ENCODE data around the gene CCL11. TPM values are rescaled to one million over a fixed set of nuclear protein-coding genes. Genes with fewer than 3 reads are reported as not detected.

The CCL11 gene
- total RNA-seq, 2 experiments from 2014 or later, result not detected

DNA sequence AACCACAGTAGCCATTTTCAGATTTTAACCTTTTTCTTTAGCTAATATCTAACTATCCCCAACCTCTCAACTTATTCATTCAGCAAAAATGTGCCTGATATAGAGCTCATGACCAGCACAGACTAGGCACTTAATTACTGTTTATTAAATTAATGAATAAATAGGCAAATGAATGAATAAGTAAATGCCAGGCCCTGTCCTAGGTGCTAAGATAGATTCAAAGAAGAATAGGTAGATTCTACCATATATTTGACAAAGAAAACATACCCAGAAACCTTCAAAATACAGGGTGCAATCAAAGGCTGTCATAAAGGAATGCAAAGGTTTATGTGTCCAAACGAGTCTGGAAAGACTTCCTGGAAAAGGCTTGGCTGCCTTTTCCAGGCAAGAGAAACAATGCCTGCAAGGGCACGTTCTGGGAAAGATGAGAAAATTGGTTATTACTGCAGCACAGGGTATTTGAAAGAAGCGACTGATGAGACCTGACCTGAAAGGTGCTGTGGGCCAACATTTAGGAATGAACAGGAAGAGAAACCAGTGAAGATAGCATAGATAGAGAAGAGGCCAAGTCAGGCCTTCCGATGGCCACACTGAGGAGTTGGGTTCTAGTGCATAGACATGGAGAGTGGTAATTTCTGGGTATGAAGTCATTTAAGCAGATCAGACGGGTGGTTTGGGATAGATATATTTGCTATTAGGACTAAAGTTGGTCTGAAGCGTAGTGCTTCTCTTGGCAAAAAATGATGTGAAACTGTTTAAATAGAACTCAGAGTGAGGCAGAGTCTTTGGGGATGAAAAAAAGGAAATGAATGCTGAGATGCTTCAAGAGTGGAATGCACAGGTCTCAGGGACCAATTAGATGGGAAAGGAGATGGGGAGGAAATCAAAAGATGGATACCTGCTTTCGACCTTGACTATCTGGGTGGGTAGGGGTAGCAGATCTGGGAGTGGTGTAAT lies 41.9 kb upstream of the CCL11 start:
- H3K36me3 Mint-ChIP-seq (ENCODE audit: low read depth), result no peaks in the 10 kb centered on the region
- no peaks in the 10 kb centered on the region for H3K4me1 Mint-ChIP-seq (ENCODE audit: low read depth)
- H3K4me3 Mint-ChIP-seq, result no peak overlapping the region
- H3K27me3 Mint-ChIP-seq, result peaks cover 10% of the 10 kb centered on the region
- H3K9me3 Mint-ChIP-seq, result no peaks in the 10 kb centered on the region
- no peak for DNase-seq
- TF ChIP-seq, protein P1, sequence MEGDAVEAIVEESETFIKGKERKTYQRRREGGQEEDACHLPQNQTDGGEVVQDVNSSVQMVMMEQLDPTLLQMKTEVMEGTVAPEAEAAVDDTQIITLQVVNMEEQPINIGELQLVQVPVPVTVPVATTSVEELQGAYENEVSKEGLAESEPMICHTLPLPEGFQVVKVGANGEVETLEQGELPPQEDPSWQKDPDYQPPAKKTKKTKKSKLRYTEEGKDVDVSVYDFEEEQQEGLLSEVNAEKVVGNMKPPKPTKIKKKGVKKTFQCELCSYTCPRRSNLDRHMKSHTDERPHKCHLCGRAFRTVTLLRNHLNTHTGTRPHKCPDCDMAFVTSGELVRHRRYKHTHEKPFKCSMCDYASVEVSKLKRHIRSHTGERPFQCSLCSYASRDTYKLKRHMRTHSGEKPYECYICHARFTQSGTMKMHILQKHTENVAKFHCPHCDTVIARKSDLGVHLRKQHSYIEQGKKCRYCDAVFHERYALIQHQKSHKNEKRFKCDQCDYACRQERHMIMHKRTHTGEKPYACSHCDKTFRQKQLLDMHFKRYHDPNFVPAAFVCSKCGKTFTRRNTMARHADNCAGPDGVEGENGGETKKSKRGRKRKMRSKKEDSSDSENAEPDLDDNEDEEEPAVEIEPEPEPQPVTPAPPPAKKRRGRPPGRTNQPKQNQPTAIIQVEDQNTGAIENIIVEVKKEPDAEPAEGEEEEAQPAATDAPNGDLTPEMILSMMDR (IDR thresholded peaks at IDR 0.05), result no peak
- intact Hi-C loops (cut with micrococcal nuclease), result no loop called here
- CTCF ChIA-PET, result no interaction called here
- no peak overlapping the region for H3K27ac Mint-ChIP-seq
- POLR2A ChIA-PET, result no interaction called here
- ATAC-seq, result no peak

DNA sequence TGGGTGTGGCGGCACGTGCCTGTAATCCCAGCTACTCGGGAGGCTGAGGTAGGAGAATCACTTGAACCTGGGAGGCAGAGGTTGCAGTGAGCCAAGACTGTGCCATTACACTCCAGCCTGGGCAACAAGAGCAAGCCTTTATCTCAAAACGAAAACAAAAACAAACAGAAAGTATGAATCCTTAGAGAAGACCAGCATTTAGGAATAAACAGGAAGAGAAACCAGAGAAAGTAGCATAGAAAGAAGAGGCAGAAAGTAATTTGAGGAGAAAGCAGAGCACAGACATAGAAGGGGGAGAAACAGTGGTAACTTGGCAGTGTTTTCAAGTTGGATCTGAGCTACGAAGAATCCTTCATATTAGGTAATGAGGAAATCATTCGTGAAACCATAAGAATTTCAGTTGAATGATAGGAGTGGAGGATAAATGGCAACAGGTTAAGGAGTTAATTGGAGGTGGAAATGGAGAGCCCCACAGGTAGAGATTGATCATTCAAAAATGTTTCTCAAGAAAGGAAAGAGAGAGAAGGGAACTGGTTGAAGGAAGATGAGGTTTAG lies 40.1 kb upstream of the CCL11 start:
- no peaks in the 10 kb centered on the region for H3K36me3 Mint-ChIP-seq (ENCODE audit: low read depth)
- CTCF ChIA-PET, result no interaction called here

DNA sequence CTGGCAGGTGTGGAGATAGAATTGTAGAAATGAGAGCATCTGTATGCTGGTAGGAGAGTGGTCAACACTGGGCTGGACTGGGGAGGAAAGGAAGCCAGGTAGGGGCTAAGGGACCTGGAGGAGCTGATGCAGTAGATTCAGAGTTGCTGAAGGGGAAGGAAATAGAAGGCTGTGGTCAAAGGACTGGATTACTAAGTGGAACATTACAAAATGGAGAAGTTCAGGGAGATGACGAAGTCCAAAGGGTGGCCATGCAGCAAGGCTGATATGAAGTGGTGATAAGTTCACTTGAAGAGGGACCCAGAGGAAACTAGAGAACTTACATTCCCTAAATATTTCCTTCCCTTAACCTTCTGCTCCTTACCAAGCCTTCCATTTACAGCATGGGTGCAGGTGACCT lies 39.1 kb upstream of the CCL11 start:
- H3K36me3 Mint-ChIP-seq (ENCODE audit: low read depth), result no peaks in the 10 kb centered on the region
- no peak for ATAC-seq
- CTCF ChIA-PET, result no interaction called here
- peaks cover 3% of the 10 kb centered on the region for H3K27me3 Mint-ChIP-seq
- H3K9me3 Mint-ChIP-seq, result no peaks in the 10 kb centered on the region
- H3K4me1 Mint-ChIP-seq (ENCODE audit: low read depth), result no peaks in the 10 kb centered on the region
- intact Hi-C loops (cut with micrococcal nuclease), result no loop called here
- DNase-seq, result no peak
- no peak overlapping the region for H3K4me3 Mint-ChIP-seq
- H3K27ac Mint-ChIP-seq, result no peak overlapping the region
- POLR2A ChIA-PET, result no interaction called here
- TF ChIP-seq, protein P1 (IDR thresholded peaks at IDR 0.05), result no peak

More for the DNA sequence above, 40.1 kb upstream of the CCL11 start:
- Mint-ChIP-seq H3K4me3 (no peak overlapping the region), H3K9me3 (no peaks in the 10 kb centered on the region), H3K27me3 (peaks cover 5% of the 10 kb centered on the region), H3K4me1 (ENCODE audit: low read depth) (no peaks in the 10 kb centered on the region), H3K27ac (no peak overlapping the region)
- intact Hi-C loops (cut with micrococcal nuclease), result no loop called here
- DNase-seq, result no peak
- TF ChIP-seq, protein P1 (IDR thresholded peaks at IDR 0.05), result no peak
- ATAC-seq, result no peak
- POLR2A ChIA-PET, result no interaction called here

DNA sequence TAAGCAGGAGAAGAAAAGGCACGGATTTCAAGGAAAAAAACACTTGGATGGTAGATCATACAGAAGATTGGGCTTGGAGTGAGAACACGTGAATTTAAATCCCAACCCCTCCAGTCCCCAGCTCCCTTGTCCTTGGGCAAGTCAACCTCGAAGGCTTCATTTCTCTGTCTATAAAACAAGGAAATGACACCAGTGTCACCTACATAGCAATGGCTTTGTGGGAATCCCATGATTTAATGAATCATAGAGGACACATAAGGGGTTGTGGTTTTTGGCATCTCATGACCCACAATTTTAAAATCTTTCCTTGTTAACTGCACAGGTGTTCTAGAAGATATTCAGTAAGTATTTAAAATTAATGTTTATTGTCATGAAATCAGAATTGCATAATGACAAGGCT lies 38.7 kb upstream of the CCL11 start:
- Mint-ChIP-seq H3K27ac (no peak overlapping the region), H3K36me3 (ENCODE audit: low read depth) (no peaks in the 10 kb centered on the region), H3K4me1 (ENCODE audit: low read depth) (no peaks in the 10 kb centered on the region), H3K4me3 (no peak overlapping the region), H3K9me3 (no peaks in the 10 kb centered on the region), H3K27me3 (peaks cover 5% of the 10 kb centered on the region)
- ChIA-PET CTCF (no interaction called here), POLR2A (no interaction called here)
- ATAC-seq (no peak), DNase-seq (no peak)
- intact Hi-C loops (cut with micrococcal nuclease), result no loop called here
- TF ChIP-seq, protein P1 (IDR thresholded peaks at IDR 0.05), result no peak

DNA sequence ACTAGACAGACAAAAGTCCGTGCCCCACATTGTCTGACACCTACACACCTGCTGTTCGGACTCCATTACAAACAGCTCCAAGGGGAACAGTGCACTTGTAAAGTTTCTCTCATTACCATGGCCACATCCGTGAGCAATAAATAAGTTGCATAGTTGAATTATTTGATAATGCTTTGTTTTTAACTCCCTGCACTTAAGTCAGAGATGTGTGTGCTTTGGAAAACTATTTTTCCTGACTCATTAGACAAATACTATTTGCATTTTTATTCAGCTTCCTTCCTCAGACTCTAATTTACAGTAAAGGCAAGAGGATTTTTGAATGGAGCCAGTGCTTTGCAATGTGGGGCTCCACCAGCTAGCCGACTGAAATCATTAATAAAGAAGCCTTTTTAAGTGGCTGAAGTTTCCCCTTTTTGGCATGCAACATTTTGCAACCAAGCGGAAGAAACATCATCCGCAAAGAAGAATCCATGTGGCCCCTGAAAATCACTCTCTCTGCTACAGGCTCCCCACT lies 37.0 kb upstream of the CCL11 start:
- intact Hi-C loops (cut with micrococcal nuclease), result no loop called here
- DNase-seq, result no peak
- POLR2A ChIA-PET, result no interaction called here
- Mint-ChIP-seq H3K27me3 (peaks cover 8% of the 10 kb centered on the region), H3K9me3 (no peaks in the 10 kb centered on the region), H3K4me3 (no peak overlapping the region), H3K36me3 (ENCODE audit: low read depth) (no peaks in the 10 kb centered on the region), H3K27ac (no peak overlapping the region), H3K4me1 (ENCODE audit: low read depth) (no peaks in the 10 kb centered on the region)
- TF ChIP-seq, protein P1 (IDR thresholded peaks at IDR 0.05), result no peak
- CTCF ChIA-PET, result no interaction called here
- ATAC-seq, result no peak
